Activated gamma-delta T cell treated with Interleukin-2 at 50 U/mL for 16 hours (primary cell): ENCODE results near the gene OXT.
A peak's percentile ranks its signal among the peaks of the same experiment; 100 is the strongest.
"Not testable (repeated sequence)": the region's sequence is repeated elsewhere in the genome, so short reads cannot be mapped to it uniquely, and the experiment has no call there.

Experiments
- DNase-seq: peaks from one replicate; pipeline ENCODE4 v3.0.0-alpha.2; 2020

Gene OXT

DNA sequence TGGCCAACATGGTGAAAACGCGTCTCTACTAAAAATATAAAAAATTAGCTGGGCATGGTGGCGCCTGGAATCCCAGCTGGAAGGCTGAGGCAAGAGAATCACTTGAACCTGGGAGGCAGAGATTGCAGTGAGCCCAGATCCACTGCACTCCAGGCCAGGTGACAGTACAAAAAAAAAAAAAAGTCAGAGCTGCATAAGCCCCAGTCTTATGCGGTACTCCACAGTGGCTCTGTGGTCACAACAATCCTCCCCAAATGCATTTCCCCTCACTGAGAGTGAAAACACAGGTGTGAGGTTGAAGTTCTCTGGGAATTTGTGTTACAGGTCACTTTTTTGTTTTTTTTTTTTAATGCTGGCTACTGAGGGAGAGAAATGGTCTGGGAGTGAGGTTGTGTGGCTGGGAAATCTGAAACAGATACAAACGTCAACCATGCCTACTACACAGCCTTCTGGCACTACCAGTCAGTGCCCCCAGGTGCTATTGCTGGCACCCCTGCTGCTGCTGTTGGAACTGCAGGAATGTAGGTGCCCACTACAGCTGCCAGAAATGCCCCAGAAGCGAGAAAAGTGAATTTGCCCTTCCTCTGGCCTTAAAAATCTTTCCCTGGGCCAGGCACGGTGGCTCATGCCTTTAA, 19.9 kb upstream of the OXT start:
- DNase-seq: no peak

DNA sequence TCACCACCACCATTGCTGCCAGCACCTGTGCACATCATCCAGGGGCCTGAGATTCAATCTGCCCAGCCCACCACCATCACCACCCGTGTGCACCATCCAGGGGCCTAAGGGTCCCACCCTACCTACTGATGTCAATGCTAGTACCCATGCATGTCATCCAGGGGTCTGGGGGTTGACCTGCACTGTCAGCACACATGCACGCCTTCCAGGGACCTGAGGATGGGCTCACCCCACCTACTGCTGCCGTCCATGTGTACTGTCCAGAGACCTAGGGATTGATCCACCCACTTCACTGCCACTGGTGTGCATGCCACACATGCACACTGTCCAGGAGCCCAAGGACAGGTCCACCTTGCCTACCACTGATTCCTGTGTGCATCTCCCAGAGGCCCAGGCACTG, 11.9 kb upstream of the OXT start:
- no peak for DNase-seq

DNA sequence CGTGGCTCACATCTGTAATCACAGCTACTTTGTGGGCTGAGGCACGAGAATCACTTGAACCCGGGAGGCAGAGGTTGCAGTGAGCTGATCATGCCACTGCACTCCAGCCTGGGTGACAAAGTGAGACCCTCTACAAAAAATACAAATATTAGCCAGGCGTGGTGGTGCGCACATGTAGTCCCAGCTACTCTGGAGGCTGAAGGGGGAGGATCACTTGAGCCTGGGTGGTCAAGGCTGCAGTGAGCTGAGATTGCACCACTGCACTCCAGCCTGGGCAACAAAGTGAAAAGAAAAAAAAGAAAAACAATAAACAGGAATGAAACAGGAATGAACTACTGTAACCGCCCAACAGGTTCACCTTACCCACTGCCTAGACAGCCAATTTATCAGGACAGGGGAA, 7.3 kb upstream of the OXT start:
- not testable (repeated sequence) for DNase-seq

DNA sequence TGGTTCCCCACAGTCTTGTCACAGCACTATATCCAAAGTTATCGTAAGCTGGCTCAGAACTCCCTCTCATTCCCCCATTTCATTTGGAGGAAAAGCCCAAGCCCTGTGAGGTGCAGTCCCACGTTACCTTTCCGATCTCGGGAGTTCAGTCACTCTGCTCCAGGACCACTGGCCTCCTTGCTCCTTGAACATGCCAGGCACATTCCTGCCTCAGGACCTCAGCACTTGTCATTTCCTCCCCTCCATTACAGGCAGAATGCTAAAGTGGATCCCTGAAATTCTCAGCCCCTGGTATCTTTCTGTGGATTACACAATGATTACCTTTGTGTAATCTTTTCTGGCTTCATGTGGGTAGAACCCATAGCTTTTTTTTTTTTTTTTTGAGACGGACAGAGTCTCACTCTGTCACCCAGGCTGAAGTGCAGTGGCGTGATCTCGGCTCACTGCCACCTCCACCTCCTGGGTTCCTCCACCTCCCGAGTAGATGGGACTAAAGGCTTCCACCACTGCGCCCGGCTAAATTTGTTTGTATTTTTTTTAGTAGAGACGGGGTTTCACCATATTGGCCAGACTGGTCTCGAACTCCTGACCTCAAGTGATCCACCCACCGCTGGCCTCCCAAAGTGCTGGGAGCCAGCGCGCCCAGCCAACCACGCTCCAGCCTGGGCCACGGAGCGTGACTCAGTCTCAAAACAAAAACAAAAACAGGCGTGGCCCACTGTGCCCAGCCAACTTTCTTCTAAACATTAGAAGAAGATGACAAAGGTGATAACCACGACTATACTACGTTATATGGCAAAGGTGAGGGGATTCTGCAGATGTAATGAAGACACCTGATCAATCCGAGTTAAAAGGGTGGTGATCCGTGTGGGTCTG, 4.0 kb upstream of the OXT start:
- no peak for DNase-seq

GRCh38 chr20:3068075-3068474, 3.3 kb upstream of the OXT start:
- no peak for DNase-seq

DNA sequence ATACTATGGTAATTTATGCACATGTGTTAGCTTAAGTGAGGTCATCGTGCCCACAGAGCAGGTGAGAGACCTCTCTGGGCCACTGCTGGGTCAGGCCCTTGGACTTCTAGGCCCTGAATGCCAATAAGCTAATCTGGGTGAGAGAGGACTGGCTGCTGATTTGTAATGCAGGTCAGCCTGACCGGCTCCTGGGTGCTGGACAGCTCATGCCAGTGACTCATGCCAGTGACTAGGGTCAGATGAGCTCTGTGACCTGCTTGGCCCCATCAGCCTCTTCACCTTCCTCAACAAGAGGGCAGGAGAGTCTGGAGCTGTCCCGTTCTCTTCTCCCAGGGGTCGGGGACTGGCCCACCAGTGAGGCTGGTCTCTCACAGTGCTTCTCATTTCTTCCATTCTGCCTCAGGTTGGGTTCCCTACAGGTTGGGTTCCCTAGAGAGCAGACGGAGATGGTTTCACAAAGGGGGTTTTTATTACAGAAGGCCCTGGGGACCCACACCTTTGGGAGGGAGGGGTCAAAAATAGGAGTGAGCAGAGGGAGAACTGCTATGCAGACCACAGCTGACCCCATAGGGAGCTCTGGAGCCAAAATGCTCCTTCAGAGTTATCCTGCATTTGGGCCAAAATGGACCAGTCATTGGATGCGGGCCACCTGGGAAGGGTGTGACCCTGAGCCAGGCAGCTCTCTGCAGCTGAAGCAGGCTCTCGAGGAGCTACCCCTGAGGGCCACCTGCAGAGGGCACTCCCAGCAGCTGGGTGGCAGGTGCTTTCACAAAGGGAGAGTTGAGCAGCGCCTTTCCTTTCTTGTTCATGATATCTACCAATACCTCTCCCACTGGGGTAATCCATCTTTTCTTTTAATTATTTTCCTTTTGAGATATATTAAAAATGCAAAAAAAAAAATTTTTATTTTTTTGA, 2.2 kb upstream of the OXT start:
- DNase-seq: peak; percentile 34

- DNase-seq: no peak
Observed at GRCh38 chr20:3070725-3071124, 695 bp upstream of the OXT start.

DNA sequence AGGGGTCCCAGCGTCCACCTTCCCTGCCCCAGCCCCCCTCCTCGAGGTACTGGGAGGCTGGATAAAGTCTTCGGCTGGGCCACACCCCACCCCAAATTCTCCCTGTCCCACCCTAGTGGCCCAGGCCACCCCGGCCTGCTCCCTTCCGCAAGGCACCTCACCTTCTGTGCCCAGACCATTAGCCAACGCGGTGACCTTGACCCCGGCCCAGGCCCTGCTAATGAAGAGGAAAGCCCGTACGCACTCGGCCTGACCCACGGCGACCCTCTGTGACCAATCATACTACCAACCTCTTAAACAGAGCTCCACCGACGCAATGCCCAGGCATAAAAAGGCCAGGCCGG, 182 bp upstream of the OXT start:
- DNase-seq: no peak

DNA sequence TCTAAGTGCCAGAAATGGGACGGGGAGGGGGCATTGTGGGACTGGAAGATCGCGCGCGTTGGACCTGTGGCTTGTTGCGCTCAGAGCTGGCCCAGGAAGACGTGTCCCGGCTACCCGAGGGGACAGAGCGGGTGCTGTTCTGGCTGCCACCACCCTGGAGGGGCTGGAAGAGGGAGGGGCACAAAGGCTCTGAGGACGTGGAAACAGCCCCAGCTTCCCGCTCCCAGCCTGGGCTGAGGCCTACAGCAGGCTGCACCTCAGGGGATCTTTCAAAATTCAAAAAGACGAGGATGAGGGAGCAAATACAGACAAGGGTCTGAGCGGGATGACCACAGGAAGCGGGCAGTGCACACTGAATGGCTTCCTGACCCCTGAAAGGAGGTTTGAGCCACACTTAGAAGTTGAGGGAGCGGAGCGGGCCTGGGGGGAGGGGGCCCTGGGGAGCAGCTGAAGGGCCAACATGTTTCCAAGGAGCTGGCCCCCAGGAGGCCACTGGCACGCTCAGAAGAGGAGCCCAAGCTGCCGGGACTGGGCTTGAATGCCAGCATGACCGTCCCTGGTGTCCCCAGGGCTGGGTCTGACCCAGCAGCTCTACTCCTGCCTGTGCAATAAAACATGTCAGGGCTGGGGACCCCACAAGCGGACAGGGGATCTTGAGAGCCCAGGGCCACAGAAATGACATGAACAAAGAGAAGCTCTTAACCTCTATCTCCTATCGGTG, 1.3 kb downstream of the OXT start:
- no peak for DNase-seq

- not testable (repeated sequence) for DNase-seq
Observed at GRCh38 chr20:3073251-3073643, 1.8 kb downstream of the OXT start.

DNA sequence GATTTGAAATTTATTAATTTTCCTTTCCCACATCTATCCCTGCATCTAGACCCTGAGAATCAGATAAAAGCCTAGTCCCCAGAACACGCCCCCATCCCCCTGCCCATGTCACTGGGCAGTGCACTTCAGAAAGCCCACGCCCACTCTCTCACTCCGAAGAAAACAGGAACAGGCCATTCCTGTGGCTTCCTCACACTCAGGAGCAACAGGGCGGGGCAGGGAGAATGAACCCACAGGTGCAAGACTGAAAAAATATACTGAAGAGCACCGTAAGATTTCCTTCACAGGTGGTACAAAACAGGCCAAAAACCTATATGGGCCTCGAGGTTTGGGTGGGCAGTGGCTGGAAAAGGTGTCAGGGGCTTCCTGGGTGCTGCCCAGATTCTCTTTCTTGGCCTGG, 3.4 kb downstream of the OXT start:
- no peak for DNase-seq

DNA sequence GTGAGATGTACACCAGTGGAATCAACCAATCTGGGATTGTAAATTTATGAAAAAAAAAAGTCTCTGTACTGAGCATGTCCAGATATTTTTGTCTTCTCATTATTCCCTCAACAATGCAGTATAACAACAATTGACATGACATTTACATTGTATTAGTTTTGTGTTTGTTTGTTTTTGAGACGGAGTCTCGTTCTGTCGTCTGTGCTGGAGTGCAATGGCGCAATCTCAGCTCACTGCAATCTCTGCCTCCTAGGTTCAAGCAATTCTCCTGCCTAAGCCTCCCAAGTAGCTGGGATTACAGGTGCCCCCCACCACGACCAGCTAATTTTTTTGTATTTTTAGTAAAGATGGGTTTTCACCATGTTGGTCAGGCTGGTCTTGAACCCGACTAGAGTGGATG, 3.9 kb downstream of the OXT start:
- DNase-seq: not testable (repeated sequence)

DNA sequence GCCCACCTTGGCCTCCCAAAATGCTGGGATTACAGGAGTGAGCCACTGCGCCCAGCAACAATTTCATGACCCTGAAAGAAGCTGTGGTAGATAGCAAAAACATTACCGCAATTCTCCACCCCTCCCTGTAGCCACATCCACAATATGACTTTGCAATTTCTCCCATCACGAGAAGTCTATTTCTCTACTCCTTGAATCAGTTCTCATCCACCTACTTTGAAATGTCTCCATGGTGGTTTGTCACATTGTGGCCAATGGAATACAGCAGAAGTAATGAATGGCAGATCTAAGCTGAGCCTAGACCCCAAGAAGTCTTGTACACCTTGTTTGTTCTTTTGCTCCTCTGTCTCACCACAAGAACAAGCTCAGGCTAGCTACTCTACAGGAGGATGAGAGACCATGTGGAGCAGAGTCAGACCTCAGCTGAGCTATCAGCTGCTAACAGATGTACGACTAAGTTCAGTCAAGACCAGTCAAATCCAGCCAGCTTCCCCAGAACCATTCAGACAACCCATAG, 6.3 kb downstream of the OXT start:
- no peak for DNase-seq

DNA sequence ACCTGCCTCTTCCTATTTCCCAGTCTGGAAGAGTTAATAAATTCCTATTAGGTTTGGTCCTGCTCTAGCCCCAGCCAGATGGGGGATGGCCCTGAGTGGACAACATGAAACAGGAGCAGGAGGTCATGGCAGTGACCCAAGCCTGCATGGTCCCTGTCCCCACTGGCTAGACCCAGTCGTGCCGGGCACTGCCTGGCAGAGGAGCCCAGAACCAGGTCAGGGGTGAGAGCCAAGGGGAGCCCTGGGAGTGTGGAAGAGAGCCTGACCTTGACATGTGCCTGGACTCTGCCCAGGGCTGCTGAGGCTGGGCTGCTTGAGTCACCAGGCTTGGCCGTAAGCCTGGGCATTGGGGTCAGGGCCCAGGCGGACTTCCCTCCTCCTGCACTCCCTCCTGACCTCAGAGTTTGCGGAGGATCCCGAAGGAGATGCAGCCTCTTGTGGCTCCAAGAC, 9.5 kb downstream of the OXT start:
- DNase-seq: no peak

DNA sequence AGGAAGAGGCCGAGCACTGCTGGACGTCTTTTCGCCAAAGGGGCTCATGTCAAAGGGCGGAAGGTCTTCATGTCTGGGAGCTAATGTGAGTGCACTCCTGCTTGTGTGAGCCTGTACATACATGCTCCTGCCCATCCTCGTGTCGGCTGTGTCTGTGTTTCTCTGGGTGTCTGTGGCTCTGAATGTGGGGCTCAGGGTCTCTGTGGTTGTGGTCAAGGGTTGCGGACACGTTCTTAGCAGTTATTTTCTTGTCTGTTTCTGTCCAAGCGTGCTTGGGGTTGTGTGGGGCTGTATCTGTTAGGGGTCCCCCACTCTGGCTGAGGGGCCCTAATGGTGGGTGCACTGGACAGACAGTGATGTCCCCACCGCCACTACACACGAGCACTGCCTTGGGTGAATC, 10.2 kb downstream of the OXT start:
- DNase-seq: no peak

DNA sequence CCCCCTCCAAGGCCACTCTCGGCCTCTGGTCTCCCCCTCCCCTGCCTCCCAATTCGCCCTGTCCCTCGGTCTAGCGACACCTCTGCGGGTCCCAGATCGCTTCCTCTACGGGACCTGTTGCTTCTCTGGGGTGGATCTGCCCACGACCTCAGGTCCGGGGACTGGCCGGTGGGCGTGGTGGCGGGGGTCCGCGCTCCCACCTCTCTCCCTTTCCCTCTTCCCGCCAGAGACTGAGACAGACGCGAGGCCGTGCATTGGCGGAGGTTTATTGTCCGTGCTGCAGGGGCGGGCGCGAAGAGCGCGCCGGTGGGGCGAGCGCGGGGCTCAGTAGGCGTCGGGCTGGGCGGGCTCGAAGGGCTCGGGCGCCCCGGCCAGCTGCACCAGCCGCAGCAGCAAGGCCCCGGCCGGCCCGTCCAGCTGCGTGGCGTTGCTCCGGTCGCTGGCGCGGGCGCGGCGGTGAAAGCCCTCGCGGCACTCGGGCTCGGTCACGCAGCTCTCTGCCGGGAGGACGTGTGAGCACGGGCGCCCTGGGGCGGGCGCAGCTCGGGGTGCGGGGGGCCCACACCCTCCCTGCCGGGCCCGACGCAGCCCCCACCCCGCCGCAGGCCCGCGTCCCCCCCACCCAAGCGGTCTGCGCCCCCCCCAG, 11.0 kb downstream of the OXT start:
- no peak for DNase-seq

GRCh38 chr20:3082955-3083952, 11.8 kb downstream of the OXT start:
- no peak for DNase-seq

DNA sequence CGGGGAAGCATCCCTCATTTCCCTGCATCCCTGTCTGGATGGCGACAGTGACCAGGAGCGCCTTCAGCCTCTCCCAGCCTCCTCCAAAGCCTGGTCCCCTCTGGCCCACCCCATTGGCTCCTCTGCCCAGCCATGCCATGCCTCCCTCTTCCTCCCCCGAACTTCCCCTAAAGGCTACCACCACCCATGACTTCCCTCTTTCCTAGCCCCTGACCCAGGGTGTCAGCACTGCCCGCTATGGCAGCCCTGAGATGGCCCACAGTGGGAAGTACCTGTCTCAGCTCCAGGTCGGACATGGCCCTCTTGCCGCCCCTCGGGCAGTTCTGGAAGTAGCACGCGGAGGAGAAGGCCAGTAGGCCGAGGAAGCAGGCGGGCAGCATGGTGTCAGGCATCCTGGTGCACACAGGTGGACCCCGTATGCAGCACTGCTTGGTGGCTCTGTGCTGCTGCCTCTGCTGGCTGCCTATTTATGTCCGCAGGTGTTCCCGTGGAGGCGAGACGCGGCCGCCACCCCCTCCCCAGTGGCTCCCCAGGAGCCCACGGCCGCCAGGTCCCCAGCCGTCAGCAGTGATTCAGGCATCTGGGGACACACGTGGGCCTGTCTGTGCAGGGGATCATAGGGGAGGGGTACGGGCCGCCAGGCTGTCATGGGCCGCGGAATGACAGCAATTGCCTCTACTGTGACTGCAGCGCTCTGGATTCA, 13.0 kb downstream of the OXT start, which contains the start of gene AVP:
AVP (minus strand) TSS at position 442 of the 703 bp plus-strand sequence; CDS start at position 392, 50 bp downstream.
- DNase-seq: no peak

DNA sequence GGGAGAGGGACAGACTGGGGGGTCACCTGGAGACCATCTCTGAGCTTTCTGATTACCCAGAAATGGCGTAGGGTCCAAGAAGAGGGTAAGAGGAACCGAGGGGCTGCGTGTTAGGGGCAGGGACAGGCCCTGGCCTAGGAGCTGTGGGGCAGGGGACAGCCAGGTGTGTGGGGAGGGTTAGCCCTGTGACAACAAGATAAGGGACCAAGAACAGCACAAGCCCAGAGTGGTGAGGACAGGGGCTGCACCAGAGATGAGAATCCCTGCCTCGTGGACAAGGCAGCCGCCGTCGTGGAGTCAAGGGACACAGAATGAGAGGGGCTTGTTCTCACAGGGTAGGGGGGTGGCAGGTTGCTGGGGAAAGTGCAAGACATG, 13.6 kb downstream of the OXT start:
- DNase-seq: no peak

GRCh38 chr20:3085571-3086072, 14.2 kb downstream of the OXT start:
- no peak for DNase-seq
